ENCODE measurements around the gene SLC22A4.

The SLC22A4 gene

DNA sequence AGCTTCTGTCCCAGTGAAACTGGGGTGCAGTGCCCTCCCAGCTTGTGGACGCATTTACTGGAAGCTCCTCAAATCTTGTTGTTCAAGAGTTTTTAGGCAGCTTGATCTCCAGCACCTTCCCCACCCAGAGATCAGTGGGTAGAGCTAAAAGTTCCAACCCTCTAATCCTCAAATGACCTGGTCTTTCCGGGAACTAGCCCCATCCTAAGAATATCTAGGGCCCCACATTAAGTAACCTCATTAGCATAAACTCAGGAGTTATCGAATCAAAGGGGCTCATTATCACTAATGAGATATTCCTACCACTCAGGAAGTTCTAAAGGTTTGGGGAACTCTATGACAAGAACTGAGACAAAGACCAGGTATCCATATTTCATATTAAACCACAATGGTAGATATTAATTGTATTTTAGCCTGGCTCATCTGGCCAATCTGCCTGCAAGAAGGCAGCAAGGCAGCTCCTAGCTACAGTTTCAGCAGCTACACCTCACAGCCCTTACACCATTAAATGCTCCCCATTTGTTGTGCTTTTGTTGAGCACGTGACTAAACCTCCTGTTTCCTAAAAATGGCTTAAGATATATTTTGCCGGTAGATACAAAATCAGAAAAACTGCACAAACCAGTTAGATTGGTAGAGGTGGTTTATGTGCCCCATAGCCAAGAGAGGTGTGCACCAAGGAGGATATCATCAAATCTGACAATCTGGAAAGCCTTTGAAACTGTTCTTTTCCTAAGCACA, 50.8 kb downstream of the SLC22A4 start:
- Histone ChIP-seq H3K27me3 (ENCODE audit: control insufficient read depth in 2 of 2, insufficient read depth in 2 of 2, low read length in 2 of 2) (no peaks in the 10 kb centered on the region), H3K27ac (ENCODE audit: low read depth in 2 of 2, low read length in 2 of 2) (no peak overlapping the region), H3K9me3 (ENCODE audit: control insufficient read depth in 2 of 2, low read length in 2 of 2) (no peaks in the 10 kb centered on the region), H3K9ac (ENCODE audit: low read depth in 1 of 2, low read length in 2 of 2) (no peak overlapping the region), H3K36me3 (ENCODE audit: control insufficient read depth in 2 of 2, insufficient read depth in 2 of 2, low read length in 2 of 2) (peaks cover 8 to 10% of the 10 kb centered on the region in 2 donors), H3K4me3 (ENCODE audit: low read length in 2 of 2) (no peak overlapping the region), H3K4me1 (ENCODE audit: control insufficient read depth in 2 of 2, insufficient read depth in 2 of 2, low read length in 2 of 2) (peaks cover 0 to 2% of the 10 kb centered on the region in 2 donors)

DNA sequence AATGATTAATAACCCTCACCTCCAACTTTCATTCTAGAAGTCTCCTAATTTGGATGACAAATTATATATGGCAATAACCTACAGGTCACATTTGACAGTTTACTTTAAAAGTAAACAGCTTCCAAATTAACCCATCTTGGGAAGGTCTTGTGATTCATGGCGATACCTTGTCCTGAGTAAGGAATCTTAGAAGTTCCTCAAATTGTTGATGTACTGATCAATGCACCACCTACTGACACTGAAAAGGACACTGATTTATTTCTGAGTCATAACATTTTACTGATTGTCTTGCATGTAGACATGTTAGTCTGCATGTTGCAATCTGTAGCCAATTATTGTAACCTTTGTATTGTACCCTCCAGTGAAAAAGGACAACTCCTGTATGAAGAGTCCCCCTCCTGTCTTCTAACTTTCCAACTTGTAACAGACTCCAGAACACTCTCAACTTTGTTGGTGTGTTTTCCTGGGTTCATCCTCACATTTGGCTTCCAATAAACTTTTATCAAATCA, 59.3 kb downstream of the SLC22A4 start:
- Histone ChIP-seq H3K4me3 (ENCODE audit: low read length in 2 of 2) (no peak overlapping the region), H3K27me3 (ENCODE audit: control insufficient read depth in 2 of 2, insufficient read depth in 2 of 2, low read length in 2 of 2) (no peaks in the 10 kb centered on the region), H3K9ac (ENCODE audit: low read depth in 1 of 2, low read length in 2 of 2) (no peak overlapping the region), H3K36me3 (ENCODE audit: control insufficient read depth in 2 of 2, insufficient read depth in 2 of 2, low read length in 2 of 2) (peaks cover 8 to 10% of the 10 kb centered on the region in 2 donors), H3K27ac (ENCODE audit: low read depth in 2 of 2, low read length in 2 of 2) (peak overlapping the region in 1 of 2 donors; percentile 64), H3K9me3 (ENCODE audit: control insufficient read depth in 2 of 2, low read length in 2 of 2) (no peaks in the 10 kb centered on the region), H3K4me1 (ENCODE audit: control insufficient read depth in 2 of 2, insufficient read depth in 2 of 2, low read length in 2 of 2) (peaks cover 12 to 26% of the 10 kb centered on the region in 2 donors)

DNA sequence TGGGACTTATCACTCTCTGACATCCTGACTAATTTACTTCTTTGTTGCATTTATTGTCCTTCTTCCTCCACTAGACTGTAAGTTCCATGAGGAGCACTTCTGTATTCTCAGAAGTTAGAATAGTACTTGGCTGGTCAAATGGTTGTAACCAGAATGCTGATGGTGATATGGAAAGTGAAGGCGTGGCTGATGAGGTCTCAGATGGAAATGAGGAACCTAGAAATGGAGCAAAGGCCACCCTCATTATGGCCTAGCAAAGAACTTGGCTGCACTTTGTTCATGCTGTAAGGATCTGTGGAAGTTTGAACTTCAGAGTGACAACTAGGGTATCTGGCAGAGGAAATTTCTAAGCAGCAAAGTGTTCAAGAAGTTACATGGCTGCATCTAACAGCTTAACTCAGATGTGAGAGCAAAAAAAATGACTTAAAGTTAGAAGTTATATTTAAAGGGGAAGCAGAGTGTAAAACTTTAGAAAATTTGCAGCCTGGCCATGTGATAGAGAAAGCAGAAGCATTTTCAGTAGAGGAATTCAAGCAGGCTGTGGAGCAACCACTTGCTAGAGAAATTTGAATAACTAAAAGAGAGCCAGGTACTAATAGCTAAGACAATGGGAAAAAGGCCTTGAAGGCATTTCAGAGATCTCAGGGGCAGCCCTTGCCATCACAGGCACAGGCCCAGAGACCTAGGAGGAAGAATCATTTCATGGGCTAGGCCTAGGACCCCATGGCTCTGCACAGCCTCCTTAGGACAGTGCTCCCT, 60.4 kb downstream of the SLC22A4 start:
- H3K4me1 ChIP-seq (ENCODE audit: control insufficient read depth in 2 of 2, insufficient read depth in 2 of 2, low read length in 2 of 2): peaks cover 17 to 36% of the 10 kb centered on the region in 2 donors
- H3K9me3 ChIP-seq (ENCODE audit: control insufficient read depth in 2 of 2, low read length in 2 of 2): no peaks in the 10 kb centered on the region
- peak overlapping the region; percentile 25 to 74 for H3K27ac ChIP-seq (ENCODE audit: low read depth in 2 of 2, low read length in 2 of 2)
- no peak overlapping the region for H3K9ac ChIP-seq (ENCODE audit: low read depth in 1 of 2, low read length in 2 of 2)
- no peaks in the 10 kb centered on the region for H3K27me3 ChIP-seq (ENCODE audit: control insufficient read depth in 2 of 2, insufficient read depth in 2 of 2, low read length in 2 of 2)
- no peak overlapping the region for H3K4me3 ChIP-seq (ENCODE audit: low read length in 2 of 2)
- H3K36me3 ChIP-seq (ENCODE audit: control insufficient read depth in 2 of 2, insufficient read depth in 2 of 2, low read length in 2 of 2): peaks cover 4 to 9% of the 10 kb centered on the region in 2 donors

DNA sequence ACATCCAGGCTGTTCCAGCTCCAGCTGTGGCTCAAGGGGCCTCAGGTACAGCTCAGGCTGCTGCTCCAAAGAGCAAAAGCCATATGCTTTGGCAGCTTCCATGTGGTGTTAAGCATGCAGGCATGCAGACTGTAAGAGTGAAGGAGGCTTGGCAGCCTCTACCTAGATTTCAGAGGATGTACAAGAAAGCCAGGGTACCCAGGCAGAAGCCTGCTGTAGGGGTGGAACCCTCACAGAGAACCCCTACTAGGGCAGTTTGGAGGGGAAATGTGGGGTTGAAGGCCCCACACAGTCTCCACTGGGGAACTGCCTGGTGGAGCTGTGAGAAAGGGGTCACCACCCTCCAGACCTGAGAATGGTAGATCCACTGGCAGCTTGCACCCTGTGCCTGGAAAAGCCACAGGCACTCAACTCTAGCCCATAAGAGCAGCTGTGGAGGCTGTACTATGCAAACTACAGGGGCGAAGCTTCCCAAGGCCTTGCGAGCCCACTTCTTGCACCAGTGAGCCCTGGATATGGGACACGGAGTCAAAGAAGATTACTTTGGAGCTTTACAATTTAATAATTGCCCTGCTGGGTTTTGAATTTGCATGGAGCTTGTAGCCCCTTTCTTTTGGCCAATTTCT, 61.1 kb downstream of the SLC22A4 start:
- H3K27ac ChIP-seq (ENCODE audit: low read depth in 2 of 2, low read length in 2 of 2): peak overlapping the region; percentile 25 to 74
- no peaks in the 10 kb centered on the region for H3K9me3 ChIP-seq (ENCODE audit: control insufficient read depth in 2 of 2, low read length in 2 of 2)
- no peak overlapping the region for H3K9ac ChIP-seq (ENCODE audit: low read depth in 1 of 2, low read length in 2 of 2)
- peaks cover 17 to 36% of the 10 kb centered on the region in 2 donors for H3K4me1 ChIP-seq (ENCODE audit: control insufficient read depth in 2 of 2, insufficient read depth in 2 of 2, low read length in 2 of 2)
- H3K27me3 ChIP-seq (ENCODE audit: control insufficient read depth in 2 of 2, insufficient read depth in 2 of 2, low read length in 2 of 2): no peaks in the 10 kb centered on the region
- H3K4me3 ChIP-seq (ENCODE audit: low read length in 2 of 2): no peak overlapping the region
- peaks cover 0 to 9% of the 10 kb centered on the region in 2 donors for H3K36me3 ChIP-seq (ENCODE audit: control insufficient read depth in 2 of 2, insufficient read depth in 2 of 2, low read length in 2 of 2)

DNA sequence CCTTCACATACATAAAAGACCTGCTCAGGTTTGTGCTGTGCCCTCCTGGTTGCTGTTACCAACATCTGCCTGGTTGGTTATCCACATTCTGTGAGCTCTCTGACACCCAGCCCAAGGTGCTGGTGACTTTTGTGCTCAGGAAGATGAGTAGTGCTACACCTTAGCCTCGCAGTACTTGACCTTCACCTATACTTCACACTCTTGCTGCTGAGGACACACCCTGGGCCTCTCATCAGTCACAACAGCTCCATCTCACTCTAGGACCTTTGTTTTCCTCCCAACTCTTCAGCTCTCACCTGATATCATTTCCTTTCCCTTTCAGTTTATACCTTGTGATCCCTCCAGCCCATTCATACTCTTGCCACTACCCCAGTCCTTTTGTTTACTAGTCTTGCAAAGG, 64.6 kb downstream of the SLC22A4 start:
- Histone ChIP-seq H3K4me3 (ENCODE audit: low read length in 2 of 2) (peak overlapping the region in 1 of 2 donors; percentile 55), H3K9me3 (ENCODE audit: control insufficient read depth in 2 of 2, low read length in 2 of 2) (no peaks in the 10 kb centered on the region), H3K27me3 (ENCODE audit: control insufficient read depth in 2 of 2, insufficient read depth in 2 of 2, low read length in 2 of 2) (no peaks in the 10 kb centered on the region), H3K27ac (ENCODE audit: low read depth in 2 of 2, low read length in 2 of 2) (peak overlapping the region; percentile 60 to 84), H3K36me3 (ENCODE audit: control insufficient read depth in 2 of 2, insufficient read depth in 2 of 2, low read length in 2 of 2) (peaks cover 4 to 9% of the 10 kb centered on the region in 2 donors), H3K9ac (ENCODE audit: low read depth in 1 of 2, low read length in 2 of 2) (no peak overlapping the region), H3K4me1 (ENCODE audit: control insufficient read depth in 2 of 2, insufficient read depth in 2 of 2, low read length in 2 of 2) (peaks cover 17 to 36% of the 10 kb centered on the region in 2 donors)

DNA sequence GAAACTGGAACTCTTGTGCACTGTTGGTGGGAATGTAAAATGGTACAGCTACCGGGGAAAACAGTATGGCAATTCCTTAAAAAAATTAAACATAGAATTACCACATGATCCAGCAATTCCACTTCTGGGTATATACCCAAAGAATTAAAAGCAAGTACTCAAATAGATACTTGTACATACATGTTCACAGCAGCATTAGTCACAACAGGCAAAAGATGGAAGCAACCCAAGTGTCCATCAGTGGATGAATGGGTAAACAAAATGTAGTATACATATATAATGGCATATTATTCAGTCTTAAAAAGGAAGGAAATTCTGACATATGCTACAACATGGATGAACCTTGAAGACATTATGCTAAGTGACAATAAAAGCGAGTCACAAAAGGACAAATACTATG, 67.9 kb downstream of the SLC22A4 start:
- Histone ChIP-seq H3K9me3 (ENCODE audit: control insufficient read depth in 2 of 2, low read length in 2 of 2) (no peaks in the 10 kb centered on the region), H3K27ac (ENCODE audit: low read depth in 2 of 2, low read length in 2 of 2) (no peak overlapping the region), H3K36me3 (ENCODE audit: control insufficient read depth in 2 of 2, insufficient read depth in 2 of 2, low read length in 2 of 2) (peaks cover 4 to 20% of the 10 kb centered on the region in 2 donors), H3K4me3 (ENCODE audit: low read length in 2 of 2) (no peak overlapping the region), H3K9ac (ENCODE audit: low read depth in 1 of 2, low read length in 2 of 2) (no peak overlapping the region), H3K27me3 (ENCODE audit: control insufficient read depth in 2 of 2, insufficient read depth in 2 of 2, low read length in 2 of 2) (no peaks in the 10 kb centered on the region), H3K4me1 (ENCODE audit: control insufficient read depth in 2 of 2, insufficient read depth in 2 of 2, low read length in 2 of 2) (peaks cover 9 to 24% of the 10 kb centered on the region in 2 donors)

DNA sequence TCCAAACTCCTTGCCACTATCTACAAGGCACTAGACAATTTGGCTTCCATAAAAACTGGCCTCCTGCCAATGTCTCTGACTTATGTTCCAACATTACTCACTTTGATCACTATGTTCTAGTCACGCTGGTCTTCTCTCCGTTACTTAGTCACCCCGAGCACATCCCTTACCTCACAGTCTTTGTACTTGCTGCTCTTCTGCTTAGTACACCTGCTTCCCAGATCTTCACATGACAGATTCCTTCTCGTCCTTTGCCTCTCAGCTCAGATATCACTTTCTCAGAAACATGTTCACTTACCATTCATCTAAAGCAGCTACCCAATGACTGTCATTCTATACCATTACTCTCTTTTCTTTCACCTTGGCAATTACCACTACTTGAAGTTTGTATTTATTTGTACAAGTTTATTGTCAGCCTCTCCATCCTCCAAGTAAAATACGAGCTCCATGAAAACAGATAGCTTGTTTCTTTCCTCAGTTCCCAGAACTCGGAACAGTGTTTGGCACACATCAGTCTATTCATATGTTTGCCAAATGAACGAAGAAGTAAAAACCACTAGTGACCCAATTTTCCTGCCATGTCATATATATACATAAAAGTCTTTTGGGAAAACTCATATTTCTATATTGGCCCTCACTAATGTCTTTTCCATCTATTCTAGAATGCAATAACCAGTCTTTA, 69.4 kb downstream of the SLC22A4 start:
- Histone ChIP-seq H3K36me3 (ENCODE audit: control insufficient read depth in 2 of 2, insufficient read depth in 2 of 2, low read length in 2 of 2) (peaks cover 4 to 20% of the 10 kb centered on the region in 2 donors), H3K27me3 (ENCODE audit: control insufficient read depth in 2 of 2, insufficient read depth in 2 of 2, low read length in 2 of 2) (no peaks in the 10 kb centered on the region), H3K9me3 (ENCODE audit: control insufficient read depth in 2 of 2, low read length in 2 of 2) (no peaks in the 10 kb centered on the region), H3K4me3 (ENCODE audit: low read length in 2 of 2) (no peak overlapping the region), H3K4me1 (ENCODE audit: control insufficient read depth in 2 of 2, insufficient read depth in 2 of 2, low read length in 2 of 2) (peaks cover 9 to 10% of the 10 kb centered on the region in 2 donors), H3K27ac (ENCODE audit: low read depth in 2 of 2, low read length in 2 of 2) (no peak overlapping the region), H3K9ac (ENCODE audit: low read depth in 1 of 2, low read length in 2 of 2) (no peak overlapping the region)

DNA sequence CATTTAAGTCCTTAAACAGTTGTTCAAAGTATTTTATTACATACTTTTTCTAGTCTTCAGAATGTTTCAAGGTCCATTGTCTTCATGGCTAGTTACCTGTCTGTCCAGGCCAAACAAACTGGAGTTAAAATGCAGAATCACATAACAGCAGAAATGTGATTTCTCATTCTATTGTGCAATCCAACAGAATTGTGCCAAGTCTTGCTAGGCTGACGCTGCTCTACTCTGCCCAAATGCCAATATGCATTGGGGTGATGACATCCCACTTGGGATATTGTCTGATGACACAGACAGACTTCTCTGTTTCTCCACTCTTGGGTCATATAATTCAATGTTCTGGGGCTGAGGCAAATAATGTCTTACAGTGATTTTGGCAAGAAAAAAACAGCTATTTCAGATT, 70.1 kb downstream of the SLC22A4 start:
- H3K9me3 ChIP-seq (ENCODE audit: control insufficient read depth in 2 of 2, low read length in 2 of 2): no peaks in the 10 kb centered on the region
- peaks cover 3 to 7% of the 10 kb centered on the region in 2 donors for H3K4me1 ChIP-seq (ENCODE audit: control insufficient read depth in 2 of 2, insufficient read depth in 2 of 2, low read length in 2 of 2)
- H3K4me3 ChIP-seq (ENCODE audit: low read length in 2 of 2): no peak overlapping the region
- H3K27ac ChIP-seq (ENCODE audit: low read depth in 2 of 2, low read length in 2 of 2): no peak overlapping the region
- no peaks in the 10 kb centered on the region for H3K27me3 ChIP-seq (ENCODE audit: control insufficient read depth in 2 of 2, insufficient read depth in 2 of 2, low read length in 2 of 2)
- no peak overlapping the region for H3K9ac ChIP-seq (ENCODE audit: low read depth in 1 of 2, low read length in 2 of 2)
- H3K36me3 ChIP-seq (ENCODE audit: control insufficient read depth in 2 of 2, insufficient read depth in 2 of 2, low read length in 2 of 2): peaks cover 4 to 20% of the 10 kb centered on the region in 2 donors

DNA sequence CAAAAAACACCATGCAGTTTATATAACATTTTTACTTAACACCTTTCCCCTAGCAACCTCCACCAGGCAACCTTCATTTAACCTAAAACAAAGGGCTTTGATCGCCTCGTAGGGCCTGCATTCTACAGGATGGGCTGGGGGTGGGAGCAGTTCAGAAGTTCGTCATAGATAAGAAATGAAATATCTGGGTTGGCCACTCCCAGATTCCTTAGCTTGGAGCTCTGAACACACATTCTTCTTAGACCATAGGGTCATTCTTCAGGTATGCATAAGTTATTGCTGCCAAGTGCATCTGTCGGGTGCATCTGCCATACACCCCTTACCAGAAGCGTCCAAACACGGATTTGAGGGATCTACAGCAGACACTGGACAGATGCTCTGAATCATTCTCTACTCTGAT, 71.0 kb downstream of the SLC22A4 start:
- Histone ChIP-seq H3K27ac (ENCODE audit: low read depth in 2 of 2, low read length in 2 of 2) (no peak overlapping the region), H3K4me1 (ENCODE audit: control insufficient read depth in 2 of 2, insufficient read depth in 2 of 2, low read length in 2 of 2) (peaks cover under 1 to 10% of the 10 kb centered on the region in 2 donors)

More for the DNA sequence above, 71.0 kb downstream of the SLC22A4 start:
- Histone ChIP-seq H3K27me3 (ENCODE audit: control insufficient read depth in 2 of 2, insufficient read depth in 2 of 2, low read length in 2 of 2) (no peaks in the 10 kb centered on the region), H3K4me3 (ENCODE audit: low read length in 2 of 2) (no peak overlapping the region), H3K9me3 (ENCODE audit: control insufficient read depth in 2 of 2, low read length in 2 of 2) (no peaks in the 10 kb centered on the region), H3K9ac (ENCODE audit: low read depth in 1 of 2, low read length in 2 of 2) (no peak overlapping the region), H3K36me3 (ENCODE audit: control insufficient read depth in 2 of 2, insufficient read depth in 2 of 2, low read length in 2 of 2) (peaks cover 4 to 17% of the 10 kb centered on the region in 2 donors)
